NCI-H2029 treated with DMSO at 0.1 percent for 48 hours (cell line): Measurements from ENCODE around the gene DNAH9.

Experiments used
- DNase-seq: peaks from one replicate; lab custom pipeline; 2025; lab: John Stamatoyannopoulos, UW

Gene DNAH9

GRCh38 chr17:11651089-11651488 is 52.8 kb downstream of the DNAH9 start:
- no peak for DNase-seq

GRCh38 chr17:11668618-11669017 is 70.3 kb downstream of the DNAH9 start:
- no peak for DNase-seq

- no peak for DNase-seq
Measured at GRCh38 chr17:11671126-11671525, 72.9 kb downstream of the DNAH9 start.

GRCh38 chr17:11682646-11683045 is 84.4 kb downstream of the DNAH9 start:
- DNase-seq = no peak

- no peak for DNase-seq
Measured at GRCh38 chr17:11690681-11691080, 92.4 kb downstream of the DNAH9 start.

- no peak for DNase-seq
Measured at GRCh38 chr17:11692688-11693087, 94.4 kb downstream of the DNAH9 start.

GRCh38 chr17:11693284-11693683 is 95.0 kb downstream of the DNAH9 start:
- DNase-seq = no peak

- no peak for DNase-seq
Measured at GRCh38 chr17:11700668-11701067, 102.4 kb downstream of the DNAH9 start.

- DNase-seq = no peak
Measured at GRCh38 chr17:11701911-11702310, 103.6 kb downstream of the DNAH9 start.

- no peak for DNase-seq
Measured at GRCh38 chr17:11704041-11704440, 105.8 kb downstream of the DNAH9 start.

- peak; percentile 14 for DNase-seq
Measured at GRCh38 chr17:11705111-11705510, 106.8 kb downstream of the DNAH9 start.

- DNase-seq = no peak
Measured at GRCh38 chr17:11707586-11707985, 109.3 kb downstream of the DNAH9 start.

- no peak for DNase-seq
Measured at GRCh38 chr17:11712456-11712855, 114.2 kb downstream of the DNAH9 start.

GRCh38 chr17:11719203-11719602 is 120.9 kb downstream of the DNAH9 start:
- no peak for DNase-seq

- no peak for DNase-seq
Measured at GRCh38 chr17:11719856-11720255, 121.6 kb downstream of the DNAH9 start.

- DNase-seq = no peak
Measured at GRCh38 chr17:11720816-11721215, 122.5 kb downstream of the DNAH9 start.

GRCh38 chr17:11730747-11731146 is 132.5 kb downstream of the DNAH9 start:
- no peak for DNase-seq

GRCh38 chr17:11736613-11737312 is 138.5 kb downstream of the DNAH9 start:
- DNase-seq = no peak

- no peak for DNase-seq
Measured at GRCh38 chr17:11737313-11737679, 139.0 kb downstream of the DNAH9 start.

GRCh38 chr17:11738151-11738550 is 139.9 kb downstream of the DNAH9 start:
- DNase-seq = no peak

- DNase-seq = no peak
Measured at GRCh38 chr17:11739351-11739750, 141.1 kb downstream of the DNAH9 start.

- no peak for DNase-seq
Measured at GRCh38 chr17:11739848-11740247, 141.6 kb downstream of the DNAH9 start.

GRCh38 chr17:11742886-11743285 is 144.6 kb downstream of the DNAH9 start:
- no peak for DNase-seq

GRCh38 chr17:11744696-11745095 is 146.4 kb downstream of the DNAH9 start:
- no peak for DNase-seq
